ENCODE results near the gene SLCO1A2. TPM values are rescaled to one million over a fixed set of nuclear protein-coding genes. Genes with fewer than 3 reads are reported as not detected.

SLCO1A2 gene
- total and polyA plus RNA-seq, 2 of the 13 experiments (the other 11 are each of a cell fraction or from before 2014, with no cell fraction given): not detected

DNA sequence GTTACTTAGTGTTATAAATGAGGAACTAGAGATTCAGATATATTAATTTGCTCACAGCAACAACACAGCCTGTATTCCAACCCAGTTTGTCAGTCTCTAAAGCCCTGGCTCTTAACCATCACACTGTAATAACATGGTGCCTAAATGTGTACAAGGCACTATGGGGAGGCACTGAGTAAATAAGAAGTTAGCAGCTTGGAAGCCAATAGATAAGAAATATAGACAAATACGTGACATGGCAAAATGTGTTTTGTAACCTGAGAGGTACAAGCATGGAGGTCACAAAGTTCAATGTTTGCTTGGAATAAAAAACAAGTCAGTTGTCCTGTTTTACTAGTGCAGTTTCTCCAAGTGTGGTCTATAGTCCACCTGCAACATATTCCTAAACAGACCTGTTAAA, 16.3 kb upstream of the SLCO1A2 start (continued):
- TF ChIP-seq, protein P1, sequence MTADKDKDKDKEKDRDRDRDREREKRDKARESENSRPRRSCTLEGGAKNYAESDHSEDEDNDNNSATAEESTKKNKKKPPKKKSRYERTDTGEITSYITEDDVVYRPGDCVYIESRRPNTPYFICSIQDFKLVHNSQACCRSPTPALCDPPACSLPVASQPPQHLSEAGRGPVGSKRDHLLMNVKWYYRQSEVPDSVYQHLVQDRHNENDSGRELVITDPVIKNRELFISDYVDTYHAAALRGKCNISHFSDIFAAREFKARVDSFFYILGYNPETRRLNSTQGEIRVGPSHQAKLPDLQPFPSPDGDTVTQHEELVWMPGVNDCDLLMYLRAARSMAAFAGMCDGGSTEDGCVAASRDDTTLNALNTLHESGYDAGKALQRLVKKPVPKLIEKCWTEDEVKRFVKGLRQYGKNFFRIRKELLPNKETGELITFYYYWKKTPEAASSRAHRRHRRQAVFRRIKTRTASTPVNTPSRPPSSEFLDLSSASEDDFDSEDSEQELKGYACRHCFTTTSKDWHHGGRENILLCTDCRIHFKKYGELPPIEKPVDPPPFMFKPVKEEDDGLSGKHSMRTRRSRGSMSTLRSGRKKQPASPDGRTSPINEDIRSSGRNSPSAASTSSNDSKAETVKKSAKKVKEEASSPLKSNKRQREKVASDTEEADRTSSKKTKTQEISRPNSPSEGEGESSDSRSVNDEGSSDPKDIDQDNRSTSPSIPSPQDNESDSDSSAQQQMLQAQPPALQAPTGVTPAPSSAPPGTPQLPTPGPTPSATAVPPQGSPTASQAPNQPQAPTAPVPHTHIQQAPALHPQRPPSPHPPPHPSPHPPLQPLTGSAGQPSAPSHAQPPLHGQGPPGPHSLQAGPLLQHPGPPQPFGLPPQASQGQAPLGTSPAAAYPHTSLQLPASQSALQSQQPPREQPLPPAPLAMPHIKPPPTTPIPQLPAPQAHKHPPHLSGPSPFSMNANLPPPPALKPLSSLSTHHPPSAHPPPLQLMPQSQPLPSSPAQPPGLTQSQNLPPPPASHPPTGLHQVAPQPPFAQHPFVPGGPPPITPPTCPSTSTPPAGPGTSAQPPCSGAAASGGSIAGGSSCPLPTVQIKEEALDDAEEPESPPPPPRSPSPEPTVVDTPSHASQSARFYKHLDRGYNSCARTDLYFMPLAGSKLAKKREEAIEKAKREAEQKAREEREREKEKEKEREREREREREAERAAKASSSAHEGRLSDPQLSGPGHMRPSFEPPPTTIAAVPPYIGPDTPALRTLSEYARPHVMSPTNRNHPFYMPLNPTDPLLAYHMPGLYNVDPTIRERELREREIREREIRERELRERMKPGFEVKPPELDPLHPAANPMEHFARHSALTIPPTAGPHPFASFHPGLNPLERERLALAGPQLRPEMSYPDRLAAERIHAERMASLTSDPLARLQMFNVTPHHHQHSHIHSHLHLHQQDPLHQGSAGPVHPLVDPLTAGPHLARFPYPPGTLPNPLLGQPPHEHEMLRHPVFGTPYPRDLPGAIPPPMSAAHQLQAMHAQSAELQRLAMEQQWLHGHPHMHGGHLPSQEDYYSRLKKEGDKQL (CRISPR knock-in tag; IDR thresholded peaks at IDR 0.05; ENCODE audit: low read depth): peak; percentile 89
- TF ChIP-seq ZNF282 (IDR thresholded peaks at IDR 0.05; ENCODE audit: partially characterized antibody) (no peak), CREB1 (IDR thresholded peaks at IDR 0.05) (no peak), CREB1 (CRISPR knock-in tag; IDR thresholded peaks at IDR 0.05) (peak; percentile 58), MTF2 (CRISPR knock-in tag; IDR thresholded peaks at IDR 0.05; ENCODE audit: borderline replicate concordance) (no peak), SAP130 (CRISPR knock-in tag; IDR thresholded peaks at IDR 0.05; ENCODE audit: low read depth) (peak; percentile 58), TEAD3 (CRISPR knock-in tag; optimal IDR thresholded peaks at IDR 0.05; ENCODE audit: borderline replicate concordance) (peak; percentile 26), RFX3 (CRISPR knock-in tag; IDR thresholded peaks at IDR 0.05) (no peak), ZNF3 (CRISPR knock-in tag; IDR thresholded peaks at IDR 0.05) (no peak), JDP2 (CRISPR knock-in tag; IDR thresholded peaks at IDR 0.05; ENCODE audit: borderline replicate concordance) (no peak), ZMYM2 (CRISPR knock-in tag; IDR thresholded peaks at IDR 0.05) (0 out of 2 replicates have a peak, but pooled peaks have one; percentile 22), ZSCAN9 (CRISPR knock-in tag; IDR thresholded peaks at IDR 0.05; ENCODE audit: borderline replicate concordance) (0 out of 2 replicates have a peak, but pooled peaks have one; percentile 41), KAT8 (CRISPR knock-in tag; IDR thresholded peaks at IDR 0.05) (0 out of 2 replicates have a peak, but pooled peaks have one; percentile 58), MIER2 (CRISPR knock-in tag; IDR thresholded peaks at IDR 0.05) (peak; percentile 54; the same call in 1 of the 2 replicates)
- TF ChIP-seq, protein P2, sequence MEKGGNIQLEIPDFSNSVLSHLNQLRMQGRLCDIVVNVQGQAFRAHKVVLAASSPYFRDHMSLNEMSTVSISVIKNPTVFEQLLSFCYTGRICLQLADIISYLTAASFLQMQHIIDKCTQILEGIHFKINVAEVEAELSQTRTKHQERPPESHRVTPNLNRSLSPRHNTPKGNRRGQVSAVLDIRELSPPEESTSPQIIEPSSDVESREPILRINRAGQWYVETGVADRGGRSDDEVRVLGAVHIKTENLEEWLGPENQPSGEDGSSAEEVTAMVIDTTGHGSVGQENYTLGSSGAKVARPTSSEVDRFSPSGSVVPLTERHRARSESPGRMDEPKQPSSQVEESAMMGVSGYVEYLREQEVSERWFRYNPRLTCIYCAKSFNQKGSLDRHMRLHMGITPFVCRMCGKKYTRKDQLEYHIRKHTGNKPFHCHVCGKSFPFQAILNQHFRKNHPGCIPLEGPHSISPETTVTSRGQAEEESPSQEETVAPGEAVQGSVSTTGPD (CRISPR knock-in tag; IDR thresholded peaks at IDR 0.05): 0 out of 2 replicates have a peak, but pooled peaks have one; percentile 58
- TF ChIP-seq, protein P3, sequence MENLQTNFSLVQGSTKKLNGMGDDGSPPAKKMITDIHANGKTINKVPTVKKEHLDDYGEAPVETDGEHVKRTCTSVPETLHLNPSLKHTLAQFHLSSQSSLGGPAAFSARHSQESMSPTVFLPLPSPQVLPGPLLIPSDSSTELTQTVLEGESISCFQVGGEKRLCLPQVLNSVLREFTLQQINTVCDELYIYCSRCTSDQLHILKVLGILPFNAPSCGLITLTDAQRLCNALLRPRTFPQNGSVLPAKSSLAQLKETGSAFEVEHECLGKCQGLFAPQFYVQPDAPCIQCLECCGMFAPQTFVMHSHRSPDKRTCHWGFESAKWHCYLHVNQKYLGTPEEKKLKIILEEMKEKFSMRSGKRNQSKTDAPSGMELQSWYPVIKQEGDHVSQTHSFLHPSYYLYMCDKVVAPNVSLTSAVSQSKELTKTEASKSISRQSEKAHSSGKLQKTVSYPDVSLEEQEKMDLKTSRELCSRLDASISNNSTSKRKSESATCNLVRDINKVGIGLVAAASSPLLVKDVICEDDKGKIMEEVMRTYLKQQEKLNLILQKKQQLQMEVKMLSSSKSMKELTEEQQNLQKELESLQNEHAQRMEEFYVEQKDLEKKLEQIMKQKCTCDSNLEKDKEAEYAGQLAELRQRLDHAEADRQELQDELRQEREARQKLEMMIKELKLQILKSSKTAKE (CRISPR knock-in tag; IDR thresholded peaks at IDR 0.05; ENCODE audit: borderline replicate concordance): peak; percentile 48; the same call in 1 of the 2 replicates
- TF ChIP-seq, protein P4, sequence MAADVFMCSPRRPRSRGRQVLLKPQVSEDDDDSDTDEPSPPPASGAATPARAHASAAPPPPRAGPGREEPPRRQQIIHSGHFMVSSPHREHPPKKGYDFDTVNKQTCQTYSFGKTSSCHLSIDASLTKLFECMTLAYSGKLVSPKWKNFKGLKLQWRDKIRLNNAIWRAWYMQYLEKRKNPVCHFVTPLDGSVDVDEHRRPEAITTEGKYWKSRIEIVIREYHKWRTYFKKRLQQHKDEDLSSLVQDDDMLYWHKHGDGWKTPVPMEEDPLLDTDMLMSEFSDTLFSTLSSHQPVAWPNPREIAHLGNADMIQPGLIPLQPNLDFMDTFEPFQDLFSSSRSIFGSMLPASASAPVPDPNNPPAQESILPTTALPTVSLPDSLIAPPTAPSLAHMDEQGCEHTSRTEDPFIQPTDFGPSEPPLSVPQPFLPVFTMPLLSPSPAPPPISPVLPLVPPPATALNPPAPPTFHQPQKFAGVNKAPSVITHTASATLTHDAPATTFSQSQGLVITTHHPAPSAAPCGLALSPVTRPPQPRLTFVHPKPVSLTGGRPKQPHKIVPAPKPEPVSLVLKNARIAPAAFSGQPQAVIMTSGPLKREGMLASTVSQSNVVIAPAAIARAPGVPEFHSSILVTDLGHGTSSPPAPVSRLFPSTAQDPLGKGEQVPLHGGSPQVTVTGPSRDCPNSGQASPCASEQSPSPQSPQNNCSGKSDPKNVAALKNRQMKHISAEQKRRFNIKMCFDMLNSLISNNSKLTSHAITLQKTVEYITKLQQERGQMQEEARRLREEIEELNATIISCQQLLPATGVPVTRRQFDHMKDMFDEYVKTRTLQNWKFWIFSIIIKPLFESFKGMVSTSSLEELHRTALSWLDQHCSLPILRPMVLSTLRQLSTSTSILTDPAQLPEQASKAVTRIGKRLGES (CRISPR knock-in tag; IDR thresholded peaks at IDR 0.05; ENCODE audit: borderline replicate concordance): no peak
